ENCODE results near the gene ICAM4.

Gene ICAM4

GRCh38 chr19:10290876-10291553 lies 4.3 kb downstream of the ICAM4 start:
- no peak for DNase-seq (ENCODE audit: low read depth, low spot score)

- DNase-seq (ENCODE audit: low read depth, low spot score) = no peak
Measured at GRCh38 chr19:10291554-10292205, 4.9 kb downstream of the ICAM4 start.

- DNase-seq (ENCODE audit: low read depth, low spot score) = no peak
Measured at GRCh38 chr19:10292206-10292788, 5.5 kb downstream of the ICAM4 start.

GRCh38 chr19:10292789-10293636 lies 6.3 kb downstream of the ICAM4 start:
- no peak for DNase-seq (ENCODE audit: low read depth, low spot score)

GRCh38 chr19:10293637-10294367 lies 7.0 kb downstream of the ICAM4 start:
- no peak for DNase-seq (ENCODE audit: low read depth, low spot score)

- DNase-seq (ENCODE audit: low read depth, low spot score) = no peak
Measured at GRCh38 chr19:10294368-10294697, 7.6 kb downstream of the ICAM4 start.

GRCh38 chr19:10295305-10295846 lies 8.6 kb downstream of the ICAM4 start:
- DNase-seq (ENCODE audit: low read depth, low spot score) = no peak

- DNase-seq (ENCODE audit: low read depth, low spot score) = no peak
Measured at GRCh38 chr19:10295847-10296591, 9.3 kb downstream of the ICAM4 start.

GRCh38 chr19:10299545-10300458 lies 13.0 kb downstream of the ICAM4 start:
- DNase-seq (ENCODE audit: low read depth, low spot score) = no peak

- DNase-seq (ENCODE audit: low read depth, low spot score) = no peak
Measured at GRCh38 chr19:10305139-10305806, 18.5 kb downstream of the ICAM4 start.

- no peak for DNase-seq (ENCODE audit: low read depth, low spot score)
Measured at GRCh38 chr19:10306327-10306726, 19.6 kb downstream of the ICAM4 start.

GRCh38 chr19:10309423-10309822 lies 22.7 kb downstream of the ICAM4 start, which contains the start of gene ZGLP1:
TSS of gene ZGLP1 (minus strand) at chr19:10309815.
- DNase-seq (ENCODE audit: low read depth, low spot score) = no peak

- peak; percentile 86 for DNase-seq (ENCODE audit: low read depth, low spot score)
Measured at GRCh38 chr19:10315335-10316214, 28.8 kb downstream of the ICAM4 start, which contains the start of gene FDX2. TSS of gene FDX2 (minus strand) at chr19:10316015. CDS start at chr19:10315996, 19 bp downstream.

GRCh38 chr19:10316229-10317044 lies 29.7 kb downstream of the ICAM4 start:
- no peak for DNase-seq (ENCODE audit: low read depth, low spot score)

GRCh38 chr19:10317045-10317856 lies 30.5 kb downstream of the ICAM4 start:
- DNase-seq (ENCODE audit: low read depth, low spot score) = no peak

GRCh38 chr19:10317857-10318462 lies 31.2 kb downstream of the ICAM4 start:
- DNase-seq (ENCODE audit: low read depth, low spot score) = no peak

Measured in activated naive CD8-positive, alpha-beta T cell treated with anti-CD3 and anti-CD28 coated beads, Interleukin-2, amount 50 U/mL, for 16 hours (primary cell).